Endodermal cell (in vitro differentiated cells): ENCODE data around the gene ZBTB46. TPM values are rescaled to one million over a fixed set of nuclear protein-coding genes. Genes with fewer than 3 reads are reported as not detected.

ENCODE experiments used
- DNase-seq: peaks from one replicate; pipeline ENCODE4 v3.0.0-alpha.2; 2017
- H3K27ac ChIP-seq: 2 replicates; pipeline ENCODE4 v1.5.1; 2013; ENCODE audit warnings: mild to moderate bottlenecking, low read depth, low read length, moderate library complexity
- H3K27me3 ChIP-seq: 2 replicates; pipeline ENCODE4 v1.6.1; 2013; ENCODE audit warnings: mild to moderate bottlenecking, low read length, moderate library complexity; ENCODE audit not compliant: insufficient read depth, control insufficient read depth, poor library complexity, severe bottlenecking
- H3K36me3 ChIP-seq: 2 replicates; pipeline ENCODE4 v1.7.0; 2013; ENCODE audit warnings: mild to moderate bottlenecking, low read length, moderate library complexity; ENCODE audit not compliant: control insufficient read depth, insufficient read depth
- H3K4me1 ChIP-seq: one replicate; pipeline ENCODE4 v1.7.0; 2013; ENCODE audit warnings: low read length; ENCODE audit not compliant: control insufficient read depth, insufficient read depth
- H3K4me3 ChIP-seq: 2 replicates; pipeline ENCODE4 v1.5.1; 2013; ENCODE audit warnings: mild to moderate bottlenecking, low read length, moderate library complexity
- H3K9ac ChIP-seq: 2 replicates; pipeline ENCODE4 v1.6.1; 2013; ENCODE audit warnings: mild to moderate bottlenecking, low read length, moderate library complexity; ENCODE audit not compliant: poor library complexity, severe bottlenecking; ENCODE audit errors: extremely low read depth
- H3K9me3 ChIP-seq: 2 replicates; pipeline ENCODE4 v1.6.1; 2013; ENCODE audit warnings: mild to moderate bottlenecking, low read length, moderate library complexity; ENCODE audit not compliant: control insufficient read depth
- H3K27ac Mint-ChIP-seq: 2 replicates; pipeline ENCODE4 v1.8.0; 2020; ENCODE audit warnings: mixed read lengths
- H3K27me3 Mint-ChIP-seq: 2 replicates; pipeline ENCODE4 v1.8.0; 2021; ENCODE audit warnings: mild to moderate bottlenecking, mixed read lengths; ENCODE audit not compliant: insufficient read depth
- H3K36me3 Mint-ChIP-seq: 2 replicates; pipeline ENCODE4 v1.8.0; 2020; ENCODE audit warnings: low read depth, mixed read lengths
- H3K4me1 Mint-ChIP-seq: 2 replicates; pipeline ENCODE4 v1.8.0; 2020; ENCODE audit warnings: mixed read lengths
- H3K4me3 Mint-ChIP-seq: 2 replicates; pipeline ENCODE4 v1.8.0; 2020; ENCODE audit warnings: mild to moderate bottlenecking, moderate library complexity, mixed read lengths
- H3K9me3 Mint-ChIP-seq: 2 replicates; pipeline ENCODE4 v1.8.0; 2020; ENCODE audit warnings: mild to moderate bottlenecking, mixed read lengths
- WGBS, 2 experiments: methylation state at CpG; one replicate each; pipeline versions ENCODE4 v1.1.5 to v1.1.7; 2013; ENCODE audit warnings: missing lambda C conversion rate in 2 of 2, mixed read lengths in 1 of 2; ENCODE audit not compliant: insufficient coverage in 1 of 2, insufficient read length in 1 of 2; 5-methylcytosine and 5-hydroxymethylcytosine counted together
- total RNA-seq, 2 donors: library from RNA; stranded (reverse); fragmentation: NEBNext Ultra II Directional in 1 of 2; extraction: Animal tissue kit (Norgen Biotek cat#: 25700) in 1 of 2; gene quantifications; 2 replicates in 1 of 2; 3 replicates in 1 of 2; pipeline ENCODE4 v1.2.1, GENCODE V29; 2021
- TF ChIP-seq, protein P1 (sequence below): fragments of 200-600 bp; sonication (generic); conservative IDR thresholded peaks from 2 replicates; pipeline ENCODE4 v1.5.0; 2021; ENCODE audit warnings: antibody characterized with exemption, mild to moderate bottlenecking

The ZBTB46 gene
- total RNA-seq, 2 donors from 2014 or later, result 24.9 to 25.9 TPM

DNA sequence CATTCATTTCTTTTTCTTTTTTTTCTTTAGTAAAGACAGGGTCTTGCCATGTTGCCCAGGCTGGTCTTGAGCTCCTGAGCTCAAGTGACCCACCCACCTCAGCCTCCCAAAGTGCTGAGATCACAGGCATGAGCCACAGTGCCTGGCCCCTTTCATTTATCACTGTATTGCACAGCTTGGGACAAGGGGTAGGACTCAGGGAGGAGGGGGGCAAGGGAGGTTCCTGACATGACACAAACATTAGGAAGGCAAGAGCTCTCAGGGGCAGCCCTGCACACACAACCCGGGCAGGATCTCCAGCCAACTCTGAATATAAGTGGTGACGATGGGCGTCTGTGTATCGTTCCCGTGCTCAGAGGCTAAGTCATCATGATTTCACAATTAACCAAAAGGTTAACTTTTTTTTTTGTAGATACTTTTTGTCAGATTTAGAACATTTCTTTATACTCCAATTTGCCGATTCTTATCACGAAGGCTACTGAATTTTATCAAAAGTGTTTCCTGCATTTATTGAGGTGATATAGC, 71.6 kb downstream of the ZBTB46 start:
- DNase-seq, result no peak
- H3K27me3 ChIP-seq, result no peaks in the 10 kb centered on the region
- H3K27me3 Mint-ChIP-seq, result no peaks in the 10 kb centered on the region
- 92 to 93% methylated on average over 5 to 7 of the region's 7 CpGs for WGBS, 2 experiments
- H3K4me1 Mint-ChIP-seq, result no peaks in the 10 kb centered on the region
- TF ChIP-seq, protein P1, sequence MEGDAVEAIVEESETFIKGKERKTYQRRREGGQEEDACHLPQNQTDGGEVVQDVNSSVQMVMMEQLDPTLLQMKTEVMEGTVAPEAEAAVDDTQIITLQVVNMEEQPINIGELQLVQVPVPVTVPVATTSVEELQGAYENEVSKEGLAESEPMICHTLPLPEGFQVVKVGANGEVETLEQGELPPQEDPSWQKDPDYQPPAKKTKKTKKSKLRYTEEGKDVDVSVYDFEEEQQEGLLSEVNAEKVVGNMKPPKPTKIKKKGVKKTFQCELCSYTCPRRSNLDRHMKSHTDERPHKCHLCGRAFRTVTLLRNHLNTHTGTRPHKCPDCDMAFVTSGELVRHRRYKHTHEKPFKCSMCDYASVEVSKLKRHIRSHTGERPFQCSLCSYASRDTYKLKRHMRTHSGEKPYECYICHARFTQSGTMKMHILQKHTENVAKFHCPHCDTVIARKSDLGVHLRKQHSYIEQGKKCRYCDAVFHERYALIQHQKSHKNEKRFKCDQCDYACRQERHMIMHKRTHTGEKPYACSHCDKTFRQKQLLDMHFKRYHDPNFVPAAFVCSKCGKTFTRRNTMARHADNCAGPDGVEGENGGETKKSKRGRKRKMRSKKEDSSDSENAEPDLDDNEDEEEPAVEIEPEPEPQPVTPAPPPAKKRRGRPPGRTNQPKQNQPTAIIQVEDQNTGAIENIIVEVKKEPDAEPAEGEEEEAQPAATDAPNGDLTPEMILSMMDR, result no peak
- H3K36me3 ChIP-seq, result peaks cover 21% of the 10 kb centered on the region
- H3K27ac Mint-ChIP-seq, result no peak overlapping the region
- no peak overlapping the region for H3K9ac ChIP-seq
- no peaks in the 10 kb centered on the region for H3K4me1 ChIP-seq
- no peaks in the 10 kb centered on the region for H3K9me3 ChIP-seq
- H3K36me3 Mint-ChIP-seq, result peaks cover 41% of the 10 kb centered on the region
- no peak overlapping the region for H3K4me3 Mint-ChIP-seq
- H3K27ac ChIP-seq, result no peak overlapping the region
- peaks cover 2% of the 10 kb centered on the region for H3K9me3 Mint-ChIP-seq
- no peak overlapping the region for H3K4me3 ChIP-seq

GRCh38 chr20:63758152-63758551, 72.9 kb downstream of the ZBTB46 start:
- H3K27me3 ChIP-seq, result no peaks in the 10 kb centered on the region
- H3K27ac ChIP-seq, result no peak overlapping the region
- no peak for DNase-seq
- TF ChIP-seq, protein P1, result no peak
- H3K4me3 ChIP-seq, result no peak overlapping the region
- H3K4me1 ChIP-seq, result no peaks in the 10 kb centered on the region
- peaks cover 18% of the 10 kb centered on the region for H3K36me3 ChIP-seq
- H3K27me3 Mint-ChIP-seq, result no peaks in the 10 kb centered on the region
- 87 to 100% methylated on average over 3 to 5 of the region's 7 CpGs for WGBS, 2 experiments
- no peak overlapping the region for H3K4me3 Mint-ChIP-seq
- H3K27ac Mint-ChIP-seq, result no peak overlapping the region
- peaks cover 2% of the 10 kb centered on the region for H3K4me1 Mint-ChIP-seq
- no peaks in the 10 kb centered on the region for H3K9me3 ChIP-seq
- H3K9ac ChIP-seq, result no peak overlapping the region
- H3K36me3 Mint-ChIP-seq, result peaks cover 36% of the 10 kb centered on the region
- H3K9me3 Mint-ChIP-seq, result peaks cover 2% of the 10 kb centered on the region

GRCh38 chr20:63756648-63756991, 74.4 kb downstream of the ZBTB46 start:
- Histone ChIP-seq H3K27ac (no peak overlapping the region), H3K9me3 (no peaks in the 10 kb centered on the region), H3K36me3 (peaks cover 12% of the 10 kb centered on the region), H3K27me3 (no peaks in the 10 kb centered on the region), H3K4me3 (no peak overlapping the region), H3K9ac (no peak overlapping the region), H3K4me1 (no peaks in the 10 kb centered on the region)
- Mint-ChIP-seq H3K36me3 (peaks cover 27% of the 10 kb centered on the region), H3K4me1 (peaks cover 2% of the 10 kb centered on the region), H3K27ac (no peak overlapping the region), H3K4me3 (no peak overlapping the region), H3K9me3 (peaks cover 2% of the 10 kb centered on the region), H3K27me3 (no peaks in the 10 kb centered on the region)
- DNase-seq, result no peak
- WGBS, 2 experiments, result 85 to 91% methylated on average over 7 to 8 of the region's 8 CpGs
- TF ChIP-seq, protein P1, result no peak
